ENCODE measurements around the gene MED12L.

The MED12L gene

DNA sequence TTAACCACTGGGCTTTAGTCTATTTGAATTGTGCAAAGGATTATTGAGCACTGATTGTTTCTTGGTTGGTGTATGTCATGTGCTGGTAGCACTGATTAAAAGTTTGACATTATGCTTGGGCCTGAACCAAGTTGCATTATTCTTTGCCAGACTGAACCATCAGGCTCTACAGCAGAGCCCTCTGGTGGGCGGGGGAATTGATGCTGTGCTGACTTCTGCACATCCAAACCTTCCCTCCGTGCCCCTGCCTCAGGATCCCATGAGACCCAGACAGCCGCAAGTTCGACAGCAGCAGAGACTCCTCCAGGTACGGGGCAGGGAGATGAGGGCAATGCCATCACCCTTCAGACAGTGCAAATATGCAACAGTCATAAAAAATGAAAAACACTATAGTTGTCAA, 327.5 kb downstream of the MED12L start:
- TF ChIP-seq POLR2A (IDR thresholded peaks at IDR 0.05; ENCODE audit: extremely low read depth, insufficient read length) (no peak), CTCF (IDR thresholded peaks at IDR 0.05; ENCODE audit: low read depth, low read length) (peak; percentile 5), MYC (IDR thresholded peaks at IDR 0.05; ENCODE audit: low read depth, low read length) (no peak)
- no peak for DNase-seq (ENCODE audit: low read depth)
- no peak overlapping the region for H3K4me3 ChIP-seq (ENCODE audit: low read depth, low read length)

- no peak overlapping the region for H3K4me3 ChIP-seq (ENCODE audit: low read depth, low read length)
- TF ChIP-seq POLR2A (IDR thresholded peaks at IDR 0.05; ENCODE audit: extremely low read depth, insufficient read length): no peak
- no peak for TF ChIP-seq CTCF (IDR thresholded peaks at IDR 0.05; ENCODE audit: low read depth, low read length)
- TF ChIP-seq, protein P1, sequence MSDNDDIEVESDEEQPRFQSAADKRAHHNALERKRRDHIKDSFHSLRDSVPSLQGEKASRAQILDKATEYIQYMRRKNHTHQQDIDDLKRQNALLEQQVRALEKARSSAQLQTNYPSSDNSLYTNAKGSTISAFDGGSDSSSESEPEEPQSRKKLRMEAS (IDR thresholded peaks at IDR 0.05; ENCODE audit: low read depth, low read length): no peak
- TF ChIP-seq MYC (IDR thresholded peaks at IDR 0.05; ENCODE audit: low read depth, low read length): no peak
- no peak for DNase-seq (ENCODE audit: low read depth)
Measured at GRCh38 chr3:151415289-151415688, 329.8 kb downstream of the MED12L start.

DNA sequence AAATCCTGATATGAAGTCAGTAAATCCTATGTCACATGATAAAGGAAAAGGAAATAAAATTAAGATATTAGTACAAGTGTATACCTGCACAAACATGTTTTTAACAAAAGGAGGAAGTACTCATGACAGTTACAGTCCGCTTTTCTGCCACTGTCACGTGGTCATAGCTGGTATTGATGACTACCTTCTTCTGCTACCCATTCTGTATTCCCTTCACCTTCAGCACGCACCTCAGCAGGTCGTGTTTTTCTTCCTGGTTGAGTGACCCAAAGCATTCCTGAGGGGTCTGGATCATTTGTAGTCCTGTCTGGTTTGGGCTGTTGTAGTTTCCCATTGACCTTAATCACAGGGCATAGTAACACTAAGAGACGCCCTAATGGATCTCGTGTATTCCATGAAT, 334.3 kb downstream of the MED12L start:
- TF ChIP-seq MYC (IDR thresholded peaks at IDR 0.05; ENCODE audit: low read depth, low read length) (no peak), POLR2A (IDR thresholded peaks at IDR 0.05; ENCODE audit: extremely low read depth, insufficient read length) (no peak), CTCF (IDR thresholded peaks at IDR 0.05; ENCODE audit: low read depth, low read length) (no peak)
- TF ChIP-seq, protein P1 (IDR thresholded peaks at IDR 0.05; ENCODE audit: low read depth, low read length): no peak
- no peak for DNase-seq (ENCODE audit: low read depth)
- H3K4me3 ChIP-seq (ENCODE audit: low read depth, low read length): no peak overlapping the region

- TF ChIP-seq POLR2A (IDR thresholded peaks at IDR 0.05; ENCODE audit: extremely low read depth, insufficient read length) (no peak), CTCF (IDR thresholded peaks at IDR 0.05; ENCODE audit: low read depth, low read length) (peak; percentile 28), MYC (IDR thresholded peaks at IDR 0.05; ENCODE audit: low read depth, low read length) (no peak)
- peak; percentile 42 for DNase-seq (ENCODE audit: low read depth)
- no peak overlapping the region for H3K4me3 ChIP-seq (ENCODE audit: low read depth, low read length)
Measured at GRCh38 chr3:151421938-151422337, 336.5 kb downstream of the MED12L start.

- DNase-seq (ENCODE audit: low read depth): no peak
- TF ChIP-seq POLR2A (IDR thresholded peaks at IDR 0.05; ENCODE audit: extremely low read depth, insufficient read length): no peak
- H3K4me3 ChIP-seq (ENCODE audit: low read depth, low read length): no peak overlapping the region
Measured at GRCh38 chr3:151423091-151423490, 337.6 kb downstream of the MED12L start.

- DNase-seq (ENCODE audit: low read depth): no peak
- TF ChIP-seq CTCF (IDR thresholded peaks at IDR 0.05; ENCODE audit: low read depth, low read length): peak; percentile 22
- TF ChIP-seq, protein P1 (IDR thresholded peaks at IDR 0.05; ENCODE audit: low read depth, low read length): no peak
- H3K4me3 ChIP-seq (ENCODE audit: low read depth, low read length): no peak overlapping the region
Measured at GRCh38 chr3:151425627-151426340, 340.3 kb downstream of the MED12L start.

All from NB4 (cell line).